Hepatocyte (in vitro differentiated cells): Measurements from ENCODE around the gene SLC9A3. TPM values are rescaled to one million over a fixed set of nuclear protein-coding genes. Genes with fewer than 3 reads are reported as not detected.

ENCODE experiments used
- DNase-seq: peaks from one replicate; pipeline ENCODE4 v3.0.0-alpha.2; 2016; ENCODE audit warnings: low spot score
- H2AFZ ChIP-seq: fragments of 200-600 bp; sonication (generic); 2 replicates; pipeline ENCODE4 v1.6.0; 2016; ENCODE audit warnings: antibody characterized with exemption, mild to moderate bottlenecking
- H3K27ac ChIP-seq: fragments of 200-600 bp; sonication (generic); 2 replicates; pipeline ENCODE4 v1.5.1; 2016; ENCODE audit warnings: mild to moderate bottlenecking
- H3K27me3 ChIP-seq: fragments of 200-600 bp; sonication (generic); 2 replicates; pipeline ENCODE4 v1.6.1; 2016
- H3K36me3 ChIP-seq: fragments of 200-600 bp; sonication (generic); replicated peaks from 2 replicates; pipeline ENCODE4 v1.5.1; 2016; ENCODE audit warnings: low read depth; ENCODE audit not compliant: insufficient read depth
- H3K4me1 ChIP-seq: fragments of 200-600 bp; sonication (generic); 2 replicates; pipeline ENCODE4 v1.5.1; 2016; ENCODE audit warnings: mild to moderate bottlenecking, moderate library complexity; ENCODE audit not compliant: insufficient read depth
- H3K4me2 ChIP-seq: fragments of 200-600 bp; sonication (generic); 2 replicates; pipeline ENCODE4 v1.6.0; 2016
- H3K4me3 ChIP-seq: fragments of 200-600 bp; sonication (generic); 2 replicates; pipeline ENCODE4 v1.5.1; 2016; ENCODE audit warnings: mild to moderate bottlenecking
- H3K79me2 ChIP-seq: fragments of 200-600 bp; sonication (generic); 2 replicates; pipeline ENCODE4 v1.6.0; 2017; ENCODE audit warnings: mild to moderate bottlenecking
- H3K9me2 ChIP-seq: fragments of 200-600 bp; sonication (generic); replicated peaks from 2 replicates; pipeline ENCODE4 v1.6.0; 2017; ENCODE audit warnings: mild to moderate bottlenecking; ENCODE audit not compliant: insufficient read depth
- H3K9me3 ChIP-seq: fragments of 200-600 bp; sonication (generic); 2 replicates; pipeline ENCODE4 v1.5.1; 2016; ENCODE audit warnings: low read depth, mild to moderate bottlenecking
- H4K20me1 ChIP-seq: fragments of 200-600 bp; sonication (generic); 2 replicates; pipeline ENCODE4 v1.6.0; 2016; ENCODE audit warnings: mild to moderate bottlenecking; ENCODE audit not compliant: insufficient read depth, poor library complexity, severe bottlenecking
- EZH2 ChIP-seq: fragments of 200-600 bp; sonication (generic); IDR thresholded peaks from 2 replicates; pipeline ENCODE4 v1.6.1; 2016; ENCODE audit warnings: antibody characterized with exemption, mild to moderate bottlenecking, borderline replicate concordance
- EZH2phosphoT487 ChIP-seq: fragments of 200-600 bp; sonication (generic); IDR thresholded peaks from one replicate; pipeline ENCODE4 v1.6.1; 2018; ENCODE audit warnings: antibody characterized with exemption, mild to moderate bottlenecking, low read depth, moderate library complexity; ENCODE audit not compliant: unreplicated experiment, severe bottlenecking
- WGBS: methylation state at CpG from one replicate; pipeline ENCODE4 v1.1.6; 2016; ENCODE audit warnings: low lambda C conversion rate; ENCODE audit errors: missing lambda C conversion rate; 5-methylcytosine and 5-hydroxymethylcytosine counted together
- polyA plus RNA-seq: library from polyadenylated mRNA; unstranded; fragments of >200 nt; fragmentation: Nextera tagmentation; extraction: Ambion mirVana; gene quantifications from 2 replicates; pipeline ENCODE4 v1.2.1, GENCODE V29; 2016
- total RNA-seq: library from RNA; depleted of rRNA; stranded (reverse); fragments of >200 nt; gene quantifications from 2 replicates; pipeline ENCODE4 v1.2.3, GENCODE V29; 2014
- TF ChIP-seq, protein P1 (sequence below): fragments of 200-600 bp; sonication (generic); IDR thresholded peaks from 2 replicates; pipeline ENCODE4 v1.5.1; 2016; ENCODE audit warnings: antibody characterized with exemption, mild to moderate bottlenecking; ENCODE audit not compliant: poor library complexity

Gene SLC9A3
- total and polyA plus RNA-seq, 2 experiments from 2014 or later: 4.8 to 7.4 TPM

GRCh38 chr5:477871-478270 lies 46.4 kb downstream of the SLC9A3 start:
- 87% methylated on average over 13 of the region's 13 CpGs for WGBS
- Histone ChIP-seq H2AFZ (no peak overlapping the region), H3K27me3 (peaks cover 3% of the 10 kb centered on the region), H3K27ac (no peak overlapping the region), H3K4me1 (peaks cover 11% of the 10 kb centered on the region), H4K20me1 (peaks cover 5% of the 10 kb centered on the region), H3K36me3 (no peaks in the 10 kb centered on the region), H3K9me3 (no peaks in the 10 kb centered on the region), H3K4me2 (no peak overlapping the region), H3K4me3 (no peak overlapping the region), H3K9me2 (no peaks in the 10 kb centered on the region), H3K79me2 (no peaks in the 10 kb centered on the region)
- no peak for DNase-seq
- no peak for TF ChIP-seq EZH2phosphoT487
- TF ChIP-seq, protein P1, sequence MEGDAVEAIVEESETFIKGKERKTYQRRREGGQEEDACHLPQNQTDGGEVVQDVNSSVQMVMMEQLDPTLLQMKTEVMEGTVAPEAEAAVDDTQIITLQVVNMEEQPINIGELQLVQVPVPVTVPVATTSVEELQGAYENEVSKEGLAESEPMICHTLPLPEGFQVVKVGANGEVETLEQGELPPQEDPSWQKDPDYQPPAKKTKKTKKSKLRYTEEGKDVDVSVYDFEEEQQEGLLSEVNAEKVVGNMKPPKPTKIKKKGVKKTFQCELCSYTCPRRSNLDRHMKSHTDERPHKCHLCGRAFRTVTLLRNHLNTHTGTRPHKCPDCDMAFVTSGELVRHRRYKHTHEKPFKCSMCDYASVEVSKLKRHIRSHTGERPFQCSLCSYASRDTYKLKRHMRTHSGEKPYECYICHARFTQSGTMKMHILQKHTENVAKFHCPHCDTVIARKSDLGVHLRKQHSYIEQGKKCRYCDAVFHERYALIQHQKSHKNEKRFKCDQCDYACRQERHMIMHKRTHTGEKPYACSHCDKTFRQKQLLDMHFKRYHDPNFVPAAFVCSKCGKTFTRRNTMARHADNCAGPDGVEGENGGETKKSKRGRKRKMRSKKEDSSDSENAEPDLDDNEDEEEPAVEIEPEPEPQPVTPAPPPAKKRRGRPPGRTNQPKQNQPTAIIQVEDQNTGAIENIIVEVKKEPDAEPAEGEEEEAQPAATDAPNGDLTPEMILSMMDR: no peak
- no peak for TF ChIP-seq EZH2

GRCh38 chr5:477247-477646 lies 47.0 kb downstream of the SLC9A3 start:
- Histone ChIP-seq H3K79me2 (peaks cover 5% of the 10 kb centered on the region), H4K20me1 (peaks cover 5% of the 10 kb centered on the region), H3K36me3 (no peaks in the 10 kb centered on the region), H3K9me2 (no peaks in the 10 kb centered on the region), H3K4me3 (no peak overlapping the region), H3K4me2 (no peak overlapping the region), H2AFZ (no peak overlapping the region), H3K4me1 (peaks cover 13% of the 10 kb centered on the region), H3K27me3 (peaks cover 3% of the 10 kb centered on the region), H3K27ac (no peak overlapping the region), H3K9me3 (no peaks in the 10 kb centered on the region)
- no peak for TF ChIP-seq EZH2phosphoT487
- TF ChIP-seq, protein P1: no peak
- no peak for TF ChIP-seq EZH2
- WGBS: 85% methylated on average over 19 of the region's 19 CpGs
- no peak for DNase-seq

GRCh38 chr5:476814-477175 lies 47.5 kb downstream of the SLC9A3 start:
- no peak overlapping the region for H3K4me3 ChIP-seq
- H3K27me3 ChIP-seq: peaks cover 3% of the 10 kb centered on the region
- H2AFZ ChIP-seq: no peak overlapping the region
- H3K4me2 ChIP-seq: no peak overlapping the region
- no peak overlapping the region for H3K27ac ChIP-seq
- H3K79me2 ChIP-seq: peaks cover 9% of the 10 kb centered on the region
- peaks cover 5% of the 10 kb centered on the region for H4K20me1 ChIP-seq
- WGBS: 92% methylated on average over 7 of the region's 9 CpGs
- peaks cover 17% of the 10 kb centered on the region for H3K4me1 ChIP-seq
- no peaks in the 10 kb centered on the region for H3K36me3 ChIP-seq
- no peaks in the 10 kb centered on the region for H3K9me2 ChIP-seq
- H3K9me3 ChIP-seq: no peaks in the 10 kb centered on the region
- no peak for TF ChIP-seq EZH2
- TF ChIP-seq EZH2phosphoT487: no peak
- TF ChIP-seq, protein P1: no peak
- DNase-seq: no peak

- Histone ChIP-seq H2AFZ (no peak overlapping the region), H3K9me3 (no peaks in the 10 kb centered on the region), H3K4me3 (no peak overlapping the region), H3K9me2 (no peaks in the 10 kb centered on the region), H4K20me1 (peaks cover 5% of the 10 kb centered on the region), H3K79me2 (peaks cover 15% of the 10 kb centered on the region), H3K36me3 (no peaks in the 10 kb centered on the region), H3K4me2 (no peak overlapping the region), H3K27me3 (peaks cover 3% of the 10 kb centered on the region), H3K27ac (no peak overlapping the region), H3K4me1 (peaks cover 20% of the 10 kb centered on the region)
- TF ChIP-seq EZH2phosphoT487: no peak
- no peak for TF ChIP-seq EZH2
- TF ChIP-seq, protein P1: no peak
- no peak for DNase-seq
- 86% methylated on average over 48 of the region's 51 CpGs for WGBS
These were observed 48.0 kb downstream of the SLC9A3 start for GRCh38 chr5:476102-476813.
